Measurements from ENCODE around the gene GAS5. TPM values are rescaled to one million over a fixed set of nuclear protein-coding genes. Genes with fewer than 3 reads are reported as not detected.

GAS5 gene
- total RNA-seq, 1 donor from 2014 or later: 352 TPM

DNA sequence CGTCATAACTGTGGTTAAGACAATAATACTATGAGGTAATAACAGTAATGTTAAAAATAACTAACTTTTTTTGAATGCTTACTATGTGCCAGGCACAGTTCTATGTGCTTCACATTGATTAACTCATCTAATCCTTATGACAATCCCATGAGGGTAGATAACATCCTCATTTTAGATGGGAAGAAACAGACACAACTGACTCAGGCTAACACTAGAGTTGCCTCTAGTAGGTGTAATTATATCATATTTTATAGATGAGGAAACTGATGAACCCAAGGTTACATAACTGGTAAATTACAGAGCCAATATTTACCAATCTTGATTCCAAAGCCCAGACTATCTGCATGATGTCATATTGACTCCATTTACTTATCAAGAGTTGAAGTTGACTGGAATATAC, 25.8 kb upstream of the GAS5 start:
- peaks cover 3% of the 10 kb centered on the region for H3K4me1 Mint-ChIP-seq (ENCODE audit: low read depth)

GRCh38 chr1:173889885-173890284, 22.1 kb upstream of the GAS5 start:
- no peak for DNase-seq (ENCODE audit: low spot score, unreplicated experiment)
- Mint-ChIP-seq H3K4me1 (ENCODE audit: low read depth) (peaks cover 3% of the 10 kb centered on the region), H3K27me3 (no peaks in the 10 kb centered on the region), H3K4me3 (ENCODE audit: low read depth) (no peak overlapping the region), H3K9me3 (ENCODE audit: low read depth) (no peaks in the 10 kb centered on the region), H3K27ac (no peak overlapping the region), H3K36me3 (ENCODE audit: insufficient read depth) (peaks cover 9% of the 10 kb centered on the region)
- TF ChIP-seq, protein P1, sequence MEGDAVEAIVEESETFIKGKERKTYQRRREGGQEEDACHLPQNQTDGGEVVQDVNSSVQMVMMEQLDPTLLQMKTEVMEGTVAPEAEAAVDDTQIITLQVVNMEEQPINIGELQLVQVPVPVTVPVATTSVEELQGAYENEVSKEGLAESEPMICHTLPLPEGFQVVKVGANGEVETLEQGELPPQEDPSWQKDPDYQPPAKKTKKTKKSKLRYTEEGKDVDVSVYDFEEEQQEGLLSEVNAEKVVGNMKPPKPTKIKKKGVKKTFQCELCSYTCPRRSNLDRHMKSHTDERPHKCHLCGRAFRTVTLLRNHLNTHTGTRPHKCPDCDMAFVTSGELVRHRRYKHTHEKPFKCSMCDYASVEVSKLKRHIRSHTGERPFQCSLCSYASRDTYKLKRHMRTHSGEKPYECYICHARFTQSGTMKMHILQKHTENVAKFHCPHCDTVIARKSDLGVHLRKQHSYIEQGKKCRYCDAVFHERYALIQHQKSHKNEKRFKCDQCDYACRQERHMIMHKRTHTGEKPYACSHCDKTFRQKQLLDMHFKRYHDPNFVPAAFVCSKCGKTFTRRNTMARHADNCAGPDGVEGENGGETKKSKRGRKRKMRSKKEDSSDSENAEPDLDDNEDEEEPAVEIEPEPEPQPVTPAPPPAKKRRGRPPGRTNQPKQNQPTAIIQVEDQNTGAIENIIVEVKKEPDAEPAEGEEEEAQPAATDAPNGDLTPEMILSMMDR (IDR thresholded peaks at IDR 0.05; ENCODE audit: unreplicated experiment): no peak

More for the DNA sequence above, 25.8 kb upstream of the GAS5 start:
- Mint-ChIP-seq H3K36me3 (ENCODE audit: insufficient read depth) (peaks cover 4% of the 10 kb centered on the region), H3K9me3 (ENCODE audit: low read depth) (no peaks in the 10 kb centered on the region), H3K4me3 (ENCODE audit: low read depth) (no peak overlapping the region), H3K27ac (no peak overlapping the region), H3K27me3 (no peaks in the 10 kb centered on the region)
- TF ChIP-seq, protein P1 (IDR thresholded peaks at IDR 0.05; ENCODE audit: unreplicated experiment): no peak
- DNase-seq (ENCODE audit: low spot score, unreplicated experiment): no peak

- no peak for DNase-seq (ENCODE audit: low spot score, unreplicated experiment)
- no peaks in the 10 kb centered on the region for H3K9me3 Mint-ChIP-seq (ENCODE audit: low read depth)
- H3K36me3 Mint-ChIP-seq (ENCODE audit: insufficient read depth): peaks cover 6% of the 10 kb centered on the region
- no peak overlapping the region for H3K27ac Mint-ChIP-seq
- peaks cover 3% of the 10 kb centered on the region for H3K4me1 Mint-ChIP-seq (ENCODE audit: low read depth)
- TF ChIP-seq, protein P1 (IDR thresholded peaks at IDR 0.05; ENCODE audit: unreplicated experiment): no peak
- no peaks in the 10 kb centered on the region for H3K27me3 Mint-ChIP-seq
- H3K4me3 Mint-ChIP-seq (ENCODE audit: low read depth): no peak overlapping the region
Measured at GRCh38 chr1:173888749-173889148, 21.0 kb upstream of the GAS5 start.

DNA sequence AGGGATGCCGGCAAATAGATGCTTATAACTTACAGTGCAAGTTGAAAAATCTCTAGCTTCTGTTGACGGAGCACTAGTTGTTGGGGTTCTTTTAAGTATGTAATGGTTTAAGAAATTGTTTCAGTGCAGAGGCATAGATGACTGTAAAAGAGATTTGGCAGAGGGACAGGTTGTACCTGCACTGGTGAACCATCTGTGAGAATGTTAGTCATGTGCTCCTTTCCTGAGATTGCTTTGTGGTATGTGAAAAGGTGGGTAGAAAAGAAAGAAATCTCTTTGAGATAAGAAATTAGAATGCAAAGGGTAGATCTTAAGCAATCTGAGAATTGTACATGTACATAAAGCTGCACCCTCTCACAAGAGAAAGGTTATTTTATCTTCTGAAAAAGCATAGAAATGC, 19.8 kb upstream of the GAS5 start:
- TF ChIP-seq, protein P1 (IDR thresholded peaks at IDR 0.05; ENCODE audit: unreplicated experiment): no peak
- H3K27ac Mint-ChIP-seq: no peak overlapping the region
- H3K27me3 Mint-ChIP-seq: no peaks in the 10 kb centered on the region
- peaks cover 6% of the 10 kb centered on the region for H3K36me3 Mint-ChIP-seq (ENCODE audit: insufficient read depth)
- no peak overlapping the region for H3K4me3 Mint-ChIP-seq (ENCODE audit: low read depth)
- no peak for DNase-seq (ENCODE audit: low spot score, unreplicated experiment)
- no peaks in the 10 kb centered on the region for H3K9me3 Mint-ChIP-seq (ENCODE audit: low read depth)
- peaks cover 3% of the 10 kb centered on the region for H3K4me1 Mint-ChIP-seq (ENCODE audit: low read depth)

DNA sequence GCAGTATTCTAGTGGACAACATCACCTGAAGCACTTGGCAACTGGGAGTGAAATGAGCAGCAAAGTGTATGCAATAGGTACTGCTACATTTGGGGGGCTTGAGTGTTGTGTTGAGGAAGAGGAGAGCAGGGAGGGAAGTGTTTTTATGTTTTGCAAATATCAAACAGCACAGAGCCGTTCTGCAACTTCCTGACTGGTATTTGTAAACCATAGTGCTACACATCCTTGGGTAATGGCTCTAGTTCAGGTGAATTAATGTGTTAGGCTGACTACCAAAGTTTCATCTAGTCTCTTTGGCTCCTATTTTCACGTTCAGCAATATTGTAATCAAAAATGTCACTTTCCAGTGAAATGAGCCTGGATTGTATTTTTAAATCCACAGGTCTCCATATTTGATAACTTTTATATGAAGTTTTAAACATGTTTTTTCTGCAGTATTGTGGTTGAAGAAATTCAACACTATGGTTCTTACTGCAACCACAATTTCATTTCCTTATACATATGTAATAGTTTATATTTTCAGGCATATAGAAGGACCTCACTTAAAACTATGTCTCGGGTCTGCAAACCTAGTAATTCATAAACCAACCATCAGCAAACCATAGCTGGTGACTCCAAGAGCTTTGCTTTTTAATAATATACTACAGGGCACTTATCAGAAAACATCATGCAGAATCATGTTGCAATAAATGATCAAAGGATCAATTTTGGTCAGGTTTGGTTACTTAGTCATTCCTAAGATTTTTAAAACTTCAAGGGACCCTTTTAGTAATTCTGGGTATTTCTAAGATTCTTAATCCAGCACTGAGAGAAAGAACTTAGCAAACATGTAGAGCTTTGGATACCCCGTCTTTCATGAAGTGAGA, 19.2 kb upstream of the GAS5 start:
- Mint-ChIP-seq H3K9me3 (ENCODE audit: low read depth) (no peaks in the 10 kb centered on the region), H3K36me3 (ENCODE audit: insufficient read depth) (peaks cover 7% of the 10 kb centered on the region), H3K27ac (no peak overlapping the region), H3K4me3 (ENCODE audit: low read depth) (no peak overlapping the region), H3K4me1 (ENCODE audit: low read depth) (peaks cover 3% of the 10 kb centered on the region), H3K27me3 (no peaks in the 10 kb centered on the region)
- TF ChIP-seq, protein P1 (IDR thresholded peaks at IDR 0.05; ENCODE audit: unreplicated experiment): no peak
- DNase-seq (ENCODE audit: low spot score, unreplicated experiment): no peak
